A673 (cell line): ENCODE measurements around the gene SAMD10.

ENCODE experiments used
- CTCF ChIP-seq: fragments of 300-800, 200-600 bp; sonication (generic); conservative IDR thresholded peaks from 2 replicates; pipeline ENCODE4 v1.5.1; 2017; ENCODE audit warnings: low read depth, mild to moderate bottlenecking, antibody characterized with exemption, low read length, moderate library complexity, mixed read lengths
- EZH2 ChIP-seq: fragments of 200-600 bp; sonication (generic); IDR thresholded peaks from 2 replicates; pipeline ENCODE4 v1.6.1; 2017; ENCODE audit warnings: borderline replicate concordance, low read depth, mild to moderate bottlenecking, mixed read lengths, antibody characterized with exemption, low read length; ENCODE audit not compliant: poor library complexity, severe bottlenecking

- TF ChIP-seq CTCF: no peak
- TF ChIP-seq EZH2: no peak
Observed at GRCh38 chr20:63979229-63979556, 249 bp downstream of the SAMD10 start.
